Kidney capillary endothelial cell (primary cell): ENCODE measurements around the gene HOXC10.

Experiments
- DNase-seq: peaks from one replicate; pipeline ENCODE4 v3.0.0-alpha.2; 2018; ENCODE audit warnings: low spot score

The HOXC10 gene

DNA sequence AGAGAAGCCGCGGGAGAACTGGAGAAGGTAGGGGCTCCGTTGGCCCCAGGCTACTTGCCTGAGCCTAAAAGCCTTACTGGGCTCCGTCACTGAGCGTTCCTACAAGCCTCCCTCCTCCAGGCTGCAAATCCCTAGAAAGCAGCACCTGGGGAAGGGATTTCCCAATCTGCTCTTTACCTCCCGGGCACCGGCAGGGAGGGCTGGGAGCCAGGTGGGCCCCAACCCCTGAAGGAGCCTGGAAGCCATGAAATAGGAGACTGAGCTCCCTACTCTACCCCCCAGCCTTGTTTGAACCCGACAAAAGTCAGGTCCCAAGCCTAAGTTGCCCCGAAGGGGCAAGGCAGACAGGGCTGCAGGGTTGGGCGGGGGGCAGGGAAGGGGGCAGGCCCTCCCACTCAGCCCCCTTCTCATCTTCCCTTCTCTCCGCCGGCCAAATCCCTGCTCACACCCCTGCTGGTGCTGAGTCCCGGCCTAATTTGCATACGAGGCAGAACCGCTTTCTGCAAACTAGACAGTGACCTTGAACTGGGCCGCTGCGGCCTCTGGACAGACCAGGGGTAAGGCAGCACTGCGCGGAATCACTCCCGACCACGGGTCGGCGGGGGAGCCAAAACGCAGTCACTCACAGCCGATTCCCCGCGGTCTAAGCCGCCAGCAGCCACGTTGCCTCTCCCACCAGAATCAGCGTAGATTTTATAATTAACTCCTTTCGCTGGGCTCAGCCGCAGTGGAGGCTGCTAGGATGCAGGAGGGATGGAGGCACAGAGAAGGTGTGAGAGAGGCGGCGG is 34.0 kb upstream of the HOXC10 start:
- DNase-seq, result no peak

DNA sequence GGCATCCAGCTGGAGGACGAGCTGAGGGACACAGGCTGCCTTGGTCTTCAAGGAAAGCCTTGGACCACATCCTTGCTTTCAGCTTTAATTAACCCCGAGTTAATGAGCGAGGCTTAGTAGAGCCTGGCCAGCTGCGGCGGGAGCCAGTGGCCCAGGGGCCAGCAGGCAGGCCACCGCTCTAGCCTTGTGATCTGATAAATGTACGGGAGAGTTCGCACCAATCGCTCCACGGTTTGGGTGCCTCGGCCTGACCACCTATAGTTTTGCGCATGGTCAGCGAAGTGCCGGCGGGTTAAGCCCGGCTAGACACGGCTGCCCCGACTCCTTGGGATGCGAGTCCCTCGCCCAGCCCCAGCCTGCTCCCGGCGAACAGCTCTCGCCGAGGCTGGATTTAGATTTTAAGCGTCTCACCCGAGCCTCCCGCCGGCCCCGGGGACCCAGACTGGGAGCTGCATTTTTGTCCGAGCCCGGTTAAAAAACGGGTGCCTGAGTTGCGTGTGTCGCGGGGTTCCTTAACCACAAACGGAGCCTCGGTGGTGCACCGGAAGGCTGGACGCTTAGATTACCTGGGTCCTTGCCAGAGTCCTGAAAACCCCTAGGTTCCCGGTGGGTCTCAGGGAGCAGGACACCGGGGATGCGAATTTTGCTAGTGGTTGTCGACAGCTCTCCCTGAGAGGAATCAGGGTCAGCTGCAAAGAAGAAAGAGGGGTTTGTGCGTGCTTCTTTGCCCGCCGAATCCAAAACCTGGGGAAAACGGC is 33.2 kb upstream of the HOXC10 start:
- DNase-seq, result no peak

DNA sequence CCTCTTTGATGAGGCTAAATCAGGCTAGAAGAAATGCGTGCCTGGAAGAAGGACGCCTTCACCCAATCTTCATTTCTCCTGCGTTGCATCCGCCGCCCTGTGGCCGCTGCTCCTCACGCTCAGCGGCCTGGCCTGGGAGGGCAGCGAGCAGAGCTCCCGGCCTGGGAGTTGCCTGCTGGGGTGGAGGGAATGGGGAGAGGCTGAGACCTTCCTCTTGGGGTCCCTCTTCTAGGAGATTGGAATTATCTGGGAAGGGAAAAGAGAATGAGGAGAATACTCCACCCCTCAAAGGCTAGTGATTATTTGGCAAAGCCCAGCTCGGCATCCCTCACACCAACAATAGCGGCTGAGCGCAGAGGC is 32.6 kb upstream of the HOXC10 start:
- DNase-seq, result no peak

DNA sequence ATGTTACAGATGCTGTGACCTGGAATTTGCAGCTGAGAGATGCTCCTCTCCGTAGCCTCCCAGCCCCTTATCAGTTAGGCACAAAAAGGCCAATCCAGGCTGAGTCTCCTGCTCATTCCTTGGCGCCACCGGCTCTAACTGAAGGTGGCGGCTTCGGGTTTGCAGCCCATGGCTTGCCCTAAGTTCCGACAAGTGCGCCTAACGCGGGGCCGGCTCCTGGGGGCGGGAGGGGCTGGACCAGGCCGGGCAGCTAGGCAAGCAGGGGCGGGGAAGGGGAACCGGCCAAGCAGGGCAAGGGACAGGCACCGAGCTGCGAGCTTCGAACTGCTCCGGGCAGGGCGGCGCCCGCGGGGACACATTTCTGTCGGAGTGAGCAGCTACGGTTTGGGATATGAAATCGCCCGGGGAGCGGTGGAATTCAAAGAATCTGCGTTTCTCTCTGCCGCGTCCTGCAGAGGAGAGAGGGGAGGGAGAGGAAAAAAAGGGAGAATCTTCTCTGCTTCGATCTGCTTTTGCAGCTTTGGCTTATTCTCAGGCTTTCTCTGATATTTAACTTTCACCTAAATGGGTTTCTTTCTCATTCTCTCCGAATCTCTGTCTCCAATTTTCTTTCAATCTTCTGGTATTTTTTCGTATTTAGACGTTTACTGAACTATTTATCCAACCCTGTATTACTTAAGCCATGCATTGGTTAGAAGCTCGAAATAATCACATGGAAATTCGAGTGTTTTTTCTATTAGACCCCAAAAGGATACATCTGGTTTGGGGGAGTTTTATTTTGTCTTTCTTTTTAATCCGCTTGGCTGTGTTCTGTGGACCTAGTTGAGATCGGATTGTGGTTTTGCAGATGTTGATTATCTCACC is 31.8 kb upstream of the HOXC10 start:
- DNase-seq, result no peak

DNA sequence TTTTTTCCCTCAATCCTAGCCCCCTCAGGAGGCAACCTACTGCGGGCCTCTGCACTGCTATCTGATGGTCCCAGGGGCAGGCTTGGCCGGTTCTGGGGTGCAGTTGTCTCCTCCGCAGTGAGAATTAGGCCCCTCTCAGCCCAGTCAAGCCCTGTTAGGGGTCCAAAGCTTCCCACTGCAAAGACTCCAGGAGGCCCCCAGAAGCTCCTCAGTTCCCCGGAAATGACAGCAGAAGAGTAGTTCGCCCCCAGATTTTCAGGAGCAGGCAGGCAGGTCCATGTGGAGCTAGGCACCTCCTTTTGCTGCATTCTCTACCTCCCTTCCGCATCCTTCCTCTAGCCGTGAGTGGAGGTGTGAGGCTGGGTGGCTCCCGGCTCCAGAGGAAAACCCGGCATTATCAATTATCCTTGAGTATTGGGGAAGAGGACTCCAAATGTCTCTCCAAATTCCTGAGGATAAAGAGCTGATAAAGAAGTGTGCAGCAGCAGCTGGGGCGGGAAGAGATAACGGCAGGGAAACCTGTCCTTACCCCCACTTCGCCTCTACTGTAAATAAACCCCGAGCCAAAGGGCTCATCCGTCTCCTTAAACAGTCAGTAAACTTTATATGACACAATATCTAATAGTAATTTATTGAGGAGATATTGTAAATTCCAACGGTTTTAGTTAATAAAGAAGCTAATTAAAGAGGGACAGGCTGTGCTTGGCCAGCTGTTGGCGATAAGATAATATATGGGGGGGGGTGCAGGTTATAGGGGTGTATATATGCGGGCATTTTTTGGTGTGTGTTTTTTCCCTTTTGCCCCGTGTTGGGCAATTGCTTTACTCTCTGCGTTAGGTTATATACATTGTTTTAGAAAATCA is 30.9 kb upstream of the HOXC10 start:
- DNase-seq, result no peak

DNA sequence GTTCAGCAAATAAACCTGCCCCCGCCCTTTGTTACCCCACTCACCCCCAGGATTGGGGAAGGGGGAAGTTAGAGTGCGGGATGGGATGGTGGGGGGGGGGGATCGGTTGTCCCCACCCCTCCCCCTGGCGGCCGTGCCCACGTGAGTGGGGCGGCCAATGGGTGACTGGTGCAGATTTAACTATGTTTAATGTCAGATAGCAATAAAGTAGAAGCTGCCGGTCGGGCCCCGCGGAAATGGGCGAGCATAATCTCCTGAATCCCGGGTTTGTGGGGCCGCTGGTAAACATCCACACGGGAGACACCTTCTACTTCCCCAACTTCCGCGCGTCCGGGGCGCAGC is 30.3 kb upstream of the HOXC10 start, which contains the start of gene HOXC12:
Gene HOXC12 (plus strand): TSS at position 210 of the 342 bp plus-strand sequence. CDS start 27 bp downstream, at position 237.
- no peak for DNase-seq

DNA sequence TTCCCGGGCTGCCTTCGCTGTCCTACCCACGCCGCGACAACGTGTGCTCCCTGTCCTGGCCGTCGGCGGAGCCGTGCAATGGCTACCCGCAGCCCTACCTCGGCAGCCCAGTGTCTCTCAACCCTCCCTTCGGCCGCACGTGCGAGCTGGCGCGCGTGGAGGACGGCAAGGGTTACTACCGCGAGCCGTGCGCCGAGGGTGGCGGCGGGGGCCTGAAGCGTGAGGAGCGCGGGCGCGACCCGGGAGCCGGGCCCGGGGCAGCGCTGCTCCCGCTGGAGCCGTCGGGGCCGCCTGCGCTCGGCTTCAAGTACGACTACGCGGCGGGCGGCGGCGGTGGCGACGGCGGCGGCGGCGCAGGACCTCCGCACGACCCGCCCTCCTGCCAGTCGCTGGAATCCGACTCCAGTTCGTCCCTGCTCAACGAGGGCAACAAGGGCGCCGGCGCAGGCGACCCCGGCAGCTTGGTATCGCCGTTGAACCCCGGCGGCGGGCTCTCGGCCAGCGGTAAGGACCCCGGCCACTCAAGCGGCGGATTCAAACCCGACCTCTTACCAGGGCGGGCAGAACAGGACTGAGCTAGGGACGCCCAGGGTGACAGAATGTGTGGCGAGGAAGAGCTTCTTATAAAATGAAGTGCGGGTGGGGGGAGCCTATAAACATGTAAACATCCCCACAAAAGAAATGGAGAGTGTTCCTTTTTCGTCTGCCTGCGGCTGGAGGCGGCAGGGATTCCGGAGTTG is 29.7 kb upstream of the HOXC10 start:
- no peak for DNase-seq

DNA sequence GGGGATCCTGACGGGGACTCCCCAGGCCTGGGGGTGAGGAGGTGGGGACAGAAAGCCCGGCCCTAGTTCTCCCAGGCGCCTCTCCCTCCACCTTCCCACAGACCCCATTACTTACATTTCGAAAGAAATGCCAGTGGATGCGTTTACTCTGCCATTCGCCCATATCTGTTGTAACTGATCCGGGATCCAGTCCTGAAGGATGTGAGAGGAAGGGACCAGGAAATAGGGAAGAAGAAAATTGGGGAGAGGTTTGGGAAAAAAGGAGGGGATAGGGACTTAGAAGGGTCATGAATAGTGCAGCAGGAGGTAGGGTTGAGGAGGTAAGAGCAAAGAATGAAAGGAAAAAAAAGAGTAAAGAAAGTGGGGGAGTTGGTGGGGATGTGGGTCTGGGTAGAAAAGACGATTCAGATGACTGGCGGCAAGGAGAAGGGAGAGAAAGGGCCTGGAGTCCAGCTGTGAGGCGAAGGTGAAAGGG is 29.1 kb upstream of the HOXC10 start:
- DNase-seq, result no peak

DNA sequence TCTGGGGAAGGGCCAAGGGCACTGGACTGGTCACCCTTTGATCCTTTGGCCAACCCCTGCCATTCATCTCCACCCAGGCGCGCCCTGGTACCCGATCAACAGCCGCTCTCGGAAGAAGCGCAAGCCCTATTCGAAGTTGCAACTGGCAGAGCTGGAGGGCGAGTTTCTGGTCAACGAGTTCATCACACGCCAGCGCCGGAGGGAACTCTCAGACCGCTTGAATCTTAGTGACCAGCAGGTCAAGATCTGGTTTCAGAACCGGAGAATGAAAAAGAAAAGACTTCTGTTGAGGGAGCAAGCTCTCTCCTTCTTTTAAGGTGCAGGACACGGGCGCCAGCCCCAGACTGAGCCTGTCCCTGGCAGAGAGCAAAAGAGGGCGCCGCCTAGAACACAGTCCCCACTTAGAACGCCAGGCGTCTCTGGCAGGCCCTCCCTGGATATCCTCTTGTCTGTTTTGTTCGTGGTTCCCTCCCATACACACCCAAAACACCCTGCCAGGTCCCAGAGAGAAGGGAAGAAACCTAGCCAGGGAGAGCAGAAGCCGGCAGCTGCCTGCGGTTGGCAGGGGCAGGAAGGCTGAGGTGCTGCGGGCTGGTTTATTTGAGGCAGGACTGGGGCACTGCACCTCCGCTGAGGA is 28.6 kb upstream of the HOXC10 start:
- no peak for DNase-seq

DNA sequence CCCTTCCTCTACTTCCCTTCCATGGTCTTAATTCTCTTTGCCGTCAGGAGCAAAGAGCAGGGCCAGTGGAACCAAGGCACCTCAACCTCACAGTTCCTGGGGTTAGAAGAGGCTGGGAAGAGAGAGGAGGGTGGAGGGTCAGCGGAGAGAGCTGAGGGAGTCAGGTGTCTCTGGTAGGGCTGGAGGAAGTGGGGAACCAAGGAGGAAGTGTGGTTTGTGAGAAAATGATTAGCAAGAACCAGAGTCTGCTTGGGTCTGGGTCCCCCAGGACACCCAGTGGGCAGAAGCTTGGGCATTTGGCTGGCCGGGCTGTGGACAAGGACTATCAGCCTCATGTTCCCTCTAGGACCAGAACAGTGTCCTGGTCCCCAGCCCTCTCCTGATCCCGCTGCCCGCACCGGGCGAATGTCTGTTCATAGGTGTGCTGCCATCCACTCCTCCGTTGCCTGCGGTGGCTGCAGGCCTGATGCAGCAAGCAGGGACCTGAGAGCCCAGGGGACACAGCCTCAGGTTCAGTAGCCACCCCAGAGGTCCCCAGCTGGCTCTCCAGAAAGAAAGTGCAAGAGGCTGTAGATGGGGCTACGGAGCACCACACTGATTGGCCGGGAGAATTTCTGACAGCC is 27.9 kb upstream of the HOXC10 start:
- DNase-seq, result no peak

DNA sequence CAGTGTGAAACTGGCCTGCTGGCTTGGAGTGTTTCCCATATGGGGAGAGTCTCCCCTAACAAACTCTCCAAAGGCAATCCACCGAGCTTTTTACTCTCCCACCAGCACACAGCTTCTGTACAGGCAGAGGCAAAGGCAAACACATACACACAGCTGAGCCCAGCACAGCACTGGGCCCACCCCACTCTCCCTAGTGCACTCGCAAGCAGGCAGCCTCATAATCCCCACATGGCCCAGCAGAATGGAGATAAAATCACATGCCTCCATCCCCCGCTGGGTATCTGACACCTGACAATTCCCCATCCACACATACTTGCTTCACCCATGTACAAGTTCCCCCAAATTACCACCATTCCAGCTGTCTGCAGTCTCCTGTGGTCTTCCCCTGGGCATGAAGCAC is 26.8 kb upstream of the HOXC10 start:
- no peak for DNase-seq

DNA sequence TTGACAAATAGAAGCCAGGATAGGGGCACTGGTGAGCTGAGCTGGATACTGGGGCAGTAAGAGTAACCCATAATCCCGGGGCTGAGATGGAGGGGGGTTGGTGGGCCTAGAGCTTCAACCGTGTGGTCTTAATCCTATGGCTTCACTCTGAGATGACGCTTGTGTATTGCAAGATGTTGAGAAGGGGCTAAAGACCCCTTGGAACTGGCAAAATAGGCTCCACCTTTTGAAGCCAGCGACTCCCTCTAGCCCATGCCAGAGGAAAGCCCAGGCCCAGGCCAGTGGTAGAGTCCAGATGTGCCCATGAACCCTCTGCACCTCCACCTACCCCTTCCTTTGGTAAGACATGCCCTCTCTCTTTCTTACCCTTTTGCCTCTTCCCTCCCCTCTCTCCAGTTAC is 25.6 kb upstream of the HOXC10 start:
- DNase-seq, result no peak

DNA sequence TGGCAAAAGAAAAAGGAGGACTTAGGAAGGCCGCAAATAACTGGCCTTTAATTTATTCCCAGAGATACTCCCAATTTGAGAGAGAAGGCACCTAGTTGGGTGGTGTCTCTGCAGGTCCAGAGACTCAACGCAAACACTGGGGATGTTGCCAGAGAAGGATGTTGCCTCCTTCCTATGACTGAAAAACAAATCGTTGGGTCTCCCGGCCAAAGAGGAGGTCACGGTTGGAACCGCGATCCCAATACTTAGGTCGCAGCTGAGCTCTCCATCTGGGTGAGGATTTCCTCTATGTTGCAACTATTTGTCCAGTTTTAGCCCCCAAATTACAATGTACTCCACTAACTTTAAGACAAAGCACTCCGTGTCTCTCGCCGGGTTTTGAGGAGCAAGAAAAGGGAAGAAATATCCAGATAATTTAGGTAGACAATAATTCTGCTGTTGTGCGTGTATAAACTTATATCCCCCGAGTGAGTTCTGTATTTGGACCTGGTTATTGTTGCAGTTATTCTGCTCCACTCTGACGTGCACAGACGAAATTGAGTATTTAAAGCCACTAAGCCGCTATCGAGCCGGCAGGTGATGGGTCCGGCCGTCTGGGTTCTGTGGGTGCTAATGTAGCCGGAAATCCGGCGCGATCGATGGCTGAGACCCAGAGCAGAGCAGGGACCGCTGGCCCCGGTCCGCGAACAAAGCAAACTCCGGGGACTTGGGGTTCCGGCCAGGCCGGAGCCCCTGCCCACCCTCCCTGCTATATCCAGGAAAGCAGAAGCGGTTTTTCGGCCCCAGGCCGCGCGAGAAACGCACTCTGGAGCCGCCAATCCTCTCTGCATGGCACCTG is 24.5 kb upstream of the HOXC10 start:
- DNase-seq, result no peak

DNA sequence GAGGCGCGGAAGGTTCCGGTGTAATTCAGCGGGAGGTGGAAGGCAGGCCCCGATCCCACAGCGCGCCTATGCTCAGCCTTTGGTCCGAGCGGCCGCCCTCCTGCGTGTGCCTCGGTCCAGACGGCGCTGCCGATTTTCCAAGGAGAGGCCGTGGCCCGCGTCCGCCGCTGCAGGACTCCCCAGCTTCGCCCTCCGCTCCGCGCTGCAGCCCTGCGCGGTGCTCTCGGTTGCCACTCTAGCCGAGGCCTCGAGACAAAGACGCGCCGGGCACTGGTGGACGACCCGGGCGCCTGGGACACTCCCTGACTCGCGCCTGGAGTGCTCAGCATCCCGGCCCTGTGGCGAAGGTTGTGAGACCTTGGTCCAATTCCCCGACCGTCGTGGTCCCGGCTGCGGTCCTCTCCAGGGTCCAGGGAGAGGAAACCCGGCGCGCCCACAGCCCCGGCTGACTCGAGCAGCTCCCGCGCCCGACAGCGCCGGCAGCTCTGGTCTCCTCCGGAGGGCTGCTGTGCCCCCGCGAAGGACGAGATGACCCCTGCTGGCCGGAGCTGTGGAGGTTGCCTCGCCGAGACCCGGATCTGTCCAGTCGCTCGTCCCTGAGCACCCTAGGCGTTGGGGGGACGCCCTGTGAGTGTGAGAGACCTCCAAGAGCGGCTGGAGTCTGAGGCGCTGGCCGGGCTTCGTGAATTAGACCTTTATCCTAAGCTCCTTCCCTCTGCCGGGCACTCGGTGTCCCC is 23.8 kb upstream of the HOXC10 start:
- no peak for DNase-seq

DNA sequence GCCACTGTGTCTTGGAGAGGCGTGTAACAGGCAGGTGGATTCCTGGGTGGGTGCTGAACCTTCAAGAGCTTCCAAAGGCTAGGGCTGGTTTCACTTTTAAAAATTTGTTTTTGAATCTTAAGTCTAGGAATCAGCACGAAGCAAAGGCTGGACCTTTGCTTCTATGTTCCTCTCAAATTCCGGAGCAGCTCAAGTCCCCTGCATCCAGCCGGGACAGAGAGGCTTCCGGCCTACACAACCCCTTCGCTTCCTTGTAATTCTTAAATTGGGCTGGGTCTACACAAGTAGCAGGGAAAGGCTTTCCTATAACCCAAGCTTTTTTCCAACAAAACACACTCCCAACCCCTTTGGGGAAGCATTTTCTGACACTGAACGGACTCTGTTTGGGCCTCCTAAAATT is 21.9 kb upstream of the HOXC10 start:
- DNase-seq, result no peak

DNA sequence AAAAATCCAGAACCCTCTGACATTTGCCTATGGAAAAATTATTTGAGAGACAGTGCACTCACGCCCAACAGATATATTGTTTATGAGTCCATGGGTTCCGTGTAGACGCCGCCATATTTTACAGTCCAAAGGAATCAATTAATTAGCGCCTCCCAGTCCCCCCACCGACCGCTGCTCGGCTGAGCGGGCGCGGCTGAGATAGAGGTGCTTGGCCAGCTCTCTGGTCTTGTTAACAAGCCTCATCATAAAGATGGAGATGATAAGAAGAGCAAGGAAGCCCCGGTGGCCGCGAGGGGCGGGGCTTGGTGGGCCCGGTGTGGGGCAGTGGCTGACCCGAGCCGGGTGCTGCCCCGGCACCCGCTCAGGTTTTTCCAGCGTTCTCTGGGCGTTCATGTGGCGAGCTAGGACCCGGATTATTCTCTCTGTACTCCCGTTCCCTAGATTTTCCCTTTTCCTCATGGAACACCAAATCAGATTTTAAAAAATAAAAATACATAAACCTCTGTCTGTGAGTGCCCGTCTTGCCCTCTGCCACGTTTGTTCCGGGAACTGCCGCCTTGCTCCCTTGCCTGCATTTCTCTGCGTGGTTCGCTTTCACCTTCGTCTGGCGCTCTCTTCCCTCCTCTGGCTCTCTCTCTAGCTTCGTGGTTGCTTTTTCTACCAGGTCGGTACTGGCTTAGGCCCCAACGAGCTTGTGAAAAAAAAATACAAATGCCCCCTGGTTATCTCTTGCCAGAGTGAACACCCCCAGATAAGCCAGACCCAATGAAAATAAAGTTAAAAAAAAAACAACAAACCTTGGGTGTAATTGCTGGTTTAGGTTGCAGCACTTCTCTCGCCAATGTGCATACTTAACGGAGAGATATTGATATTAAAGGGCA is 21.3 kb upstream of the HOXC10 start:
- no peak for DNase-seq

DNA sequence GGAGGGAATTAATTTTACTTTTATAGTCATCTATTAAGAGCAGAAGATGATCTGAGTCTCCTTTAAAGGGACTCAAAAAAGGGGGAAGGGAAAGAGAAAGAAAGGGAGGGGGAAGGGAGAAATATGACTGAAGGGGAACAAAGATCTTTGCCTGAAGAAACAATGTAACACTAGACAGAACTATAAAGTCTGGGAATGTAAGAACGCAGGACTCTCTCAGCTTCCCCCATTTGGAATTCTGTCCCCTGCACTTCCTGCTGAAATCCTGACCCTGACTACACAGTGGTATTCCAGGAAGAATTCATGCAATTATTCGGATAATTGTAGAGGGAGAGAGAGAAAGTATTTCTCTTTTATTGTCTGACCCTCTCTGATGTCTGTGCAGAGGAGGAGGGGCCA is 20.6 kb upstream of the HOXC10 start:
- no peak for DNase-seq
